ENCODE data around the gene OPCML. TPM values are rescaled to one million over a fixed set of nuclear protein-coding genes. Genes with fewer than 3 reads are reported as not detected.

OPCML gene
- polyA plus RNA-seq, 1 donor from 2014 or later = 11.6 TPM

GRCh38 chr11:132895340-132895739, 637.0 kb downstream of the OPCML start:
- TF ChIP-seq RAD21 (conservative IDR thresholded peaks at IDR 0.05) = no peak
- TF ChIP-seq CTCF (IDR thresholded peaks at IDR 0.05; ENCODE audit: poor library complexity, severe bottlenecking) = no peak
- no peak for TF ChIP-seq EZH2 (IDR thresholded peaks at IDR 0.05; ENCODE audit: borderline replicate concordance, insufficient read depth, low read length, poor library complexity, severe bottlenecking)
- TF ChIP-seq MXI1 (conservative IDR thresholded peaks at IDR 0.05; ENCODE audit: poor library complexity, severe bottlenecking) = no peak
- TF ChIP-seq, protein P1, sequence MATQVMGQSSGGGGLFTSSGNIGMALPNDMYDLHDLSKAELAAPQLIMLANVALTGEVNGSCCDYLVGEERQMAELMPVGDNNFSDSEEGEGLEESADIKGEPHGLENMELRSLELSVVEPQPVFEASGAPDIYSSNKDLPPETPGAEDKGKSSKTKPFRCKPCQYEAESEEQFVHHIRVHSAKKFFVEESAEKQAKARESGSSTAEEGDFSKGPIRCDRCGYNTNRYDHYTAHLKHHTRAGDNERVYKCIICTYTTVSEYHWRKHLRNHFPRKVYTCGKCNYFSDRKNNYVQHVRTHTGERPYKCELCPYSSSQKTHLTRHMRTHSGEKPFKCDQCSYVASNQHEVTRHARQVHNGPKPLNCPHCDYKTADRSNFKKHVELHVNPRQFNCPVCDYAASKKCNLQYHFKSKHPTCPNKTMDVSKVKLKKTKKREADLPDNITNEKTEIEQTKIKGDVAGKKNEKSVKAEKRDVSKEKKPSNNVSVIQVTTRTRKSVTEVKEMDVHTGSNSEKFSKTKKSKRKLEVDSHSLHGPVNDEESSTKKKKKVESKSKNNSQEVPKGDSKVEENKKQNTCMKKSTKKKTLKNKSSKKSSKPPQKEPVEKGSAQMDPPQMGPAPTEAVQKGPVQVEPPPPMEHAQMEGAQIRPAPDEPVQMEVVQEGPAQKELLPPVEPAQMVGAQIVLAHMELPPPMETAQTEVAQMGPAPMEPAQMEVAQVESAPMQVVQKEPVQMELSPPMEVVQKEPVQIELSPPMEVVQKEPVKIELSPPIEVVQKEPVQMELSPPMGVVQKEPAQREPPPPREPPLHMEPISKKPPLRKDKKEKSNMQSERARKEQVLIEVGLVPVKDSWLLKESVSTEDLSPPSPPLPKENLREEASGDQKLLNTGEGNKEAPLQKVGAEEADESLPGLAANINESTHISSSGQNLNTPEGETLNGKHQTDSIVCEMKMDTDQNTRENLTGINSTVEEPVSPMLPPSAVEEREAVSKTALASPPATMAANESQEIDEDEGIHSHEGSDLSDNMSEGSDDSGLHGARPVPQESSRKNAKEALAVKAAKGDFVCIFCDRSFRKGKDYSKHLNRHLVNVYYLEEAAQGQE (IDR thresholded peaks at IDR 0.05; ENCODE audit: borderline replicate concordance) = no peak
- no peak for TF ChIP-seq EP300 (conservative IDR thresholded peaks at IDR 0.05; ENCODE audit: poor library complexity, severe bottlenecking)
- TF ChIP-seq SMC3 (conservative IDR thresholded peaks at IDR 0.05; ENCODE audit: poor library complexity) = no peak
- no peak for TF ChIP-seq TAF1 (IDR thresholded peaks at IDR 0.05; ENCODE audit: low read depth)
- TF ChIP-seq POLR2AphosphoS5 (IDR thresholded peaks at IDR 0.05) = no peak
- H3K4me2 ChIP-seq (ENCODE audit: low read length) = no peak overlapping the region
- H3K4me3 ChIP-seq (ENCODE audit: low read length) = no peak overlapping the region

DNA sequence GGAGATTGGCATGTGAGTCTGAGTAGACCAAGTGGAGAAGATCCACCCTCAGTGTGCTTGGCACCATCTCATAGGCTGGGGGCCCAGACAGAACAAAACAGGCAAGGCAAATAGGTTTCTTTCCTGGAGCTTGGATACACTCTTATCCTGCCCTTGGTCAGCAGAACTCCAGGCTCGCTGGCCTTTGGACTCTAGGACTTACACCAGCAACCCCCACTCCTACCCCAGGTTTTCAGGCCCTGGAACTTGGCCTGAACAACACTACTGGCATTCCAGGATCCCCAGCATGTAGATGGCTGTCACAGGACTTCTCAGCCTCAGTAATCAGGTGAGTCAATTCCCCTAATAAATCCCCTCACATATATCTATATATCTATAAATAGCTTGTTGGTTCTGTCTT, 637.7 kb downstream of the OPCML start:
- H3K4me2 ChIP-seq (ENCODE audit: low read length) = no peak overlapping the region
- H4K20me1 ChIP-seq (ENCODE audit: insufficient read depth) = no peaks in the 10 kb centered on the region
- H3K9ac ChIP-seq (ENCODE audit: low read length) = no peak overlapping the region
- no peaks in the 10 kb centered on the region for H3K27me3 ChIP-seq (ENCODE audit: insufficient read depth, low read depth, low read length)
- H3K9me2 ChIP-seq (ENCODE audit: insufficient read depth, low read length) = no peaks in the 10 kb centered on the region
- no peaks in the 10 kb centered on the region for H3K9me3 ChIP-seq (ENCODE audit: low read length)
- H3F3A ChIP-seq (ENCODE audit: insufficient read depth, low read length, poor library complexity, severe bottlenecking) = no peaks in the 10 kb centered on the region
- no peaks in the 10 kb centered on the region for H3K79me2 ChIP-seq (replicated peaks; ENCODE audit: insufficient read depth, low read length)
- TF ChIP-seq EP300 (conservative IDR thresholded peaks at IDR 0.05; ENCODE audit: poor library complexity, severe bottlenecking) (no peak), POLR2AphosphoS5 (IDR thresholded peaks at IDR 0.05) (no peak), RAD21 (conservative IDR thresholded peaks at IDR 0.05) (no peak), TAF1 (IDR thresholded peaks at IDR 0.05; ENCODE audit: low read depth) (no peak), EZH2 (IDR thresholded peaks at IDR 0.05; ENCODE audit: borderline replicate concordance, insufficient read depth, low read length, poor library complexity, severe bottlenecking) (no peak), SMC3 (conservative IDR thresholded peaks at IDR 0.05; ENCODE audit: poor library complexity) (no peak), MXI1 (conservative IDR thresholded peaks at IDR 0.05; ENCODE audit: poor library complexity, severe bottlenecking) (no peak), CTCF (IDR thresholded peaks at IDR 0.05; ENCODE audit: poor library complexity, severe bottlenecking) (no peak)
- TF ChIP-seq, protein P1 (IDR thresholded peaks at IDR 0.05; ENCODE audit: borderline replicate concordance) = no peak
- no peak overlapping the region for H3K4me3 ChIP-seq (ENCODE audit: low read length)
- H3K27ac ChIP-seq (ENCODE audit: low read length) = no peak overlapping the region
- H3K36me3 ChIP-seq (ENCODE audit: insufficient read depth, low read length) = no peaks in the 10 kb centered on the region
- H2AFZ ChIP-seq (ENCODE audit: low read depth, low read length) = no peak overlapping the region

More at GRCh38 chr11:132895340-132895739, 637.0 kb downstream of the OPCML start:
- Histone ChIP-seq H3K79me2 (replicated peaks; ENCODE audit: insufficient read depth, low read length) (no peaks in the 10 kb centered on the region), H3K27me3 (ENCODE audit: insufficient read depth, low read depth, low read length) (no peaks in the 10 kb centered on the region), H3K27ac (ENCODE audit: low read length) (no peak overlapping the region), H3K9ac (ENCODE audit: low read length) (no peak overlapping the region), H2AFZ (ENCODE audit: low read depth, low read length) (no peak overlapping the region), H3K9me3 (ENCODE audit: low read length) (no peaks in the 10 kb centered on the region), H3K36me3 (ENCODE audit: insufficient read depth, low read length) (no peaks in the 10 kb centered on the region), H4K20me1 (ENCODE audit: insufficient read depth) (no peaks in the 10 kb centered on the region), H3F3A (ENCODE audit: insufficient read depth, low read length, poor library complexity, severe bottlenecking) (no peaks in the 10 kb centered on the region), H3K9me2 (ENCODE audit: insufficient read depth, low read length) (no peaks in the 10 kb centered on the region)
